Rectal smooth muscle tissue (tissue), 1 donor: ENCODE measurements around the gene TLCD1.

Experiments used
- H3K27ac ChIP-seq: one replicate; pipeline ENCODE4 v1.7.0; 2013; ENCODE audit warnings: low read depth, low read length, inconsistent platforms
- H3K27me3 ChIP-seq: one replicate; pipeline ENCODE4 v1.7.0; 2013; ENCODE audit warnings: low read length; ENCODE audit not compliant: control insufficient read depth, insufficient read depth
- H3K36me3 ChIP-seq: one replicate; pipeline ENCODE4 v1.7.0; 2013; ENCODE audit warnings: low read length; ENCODE audit not compliant: control insufficient read depth, insufficient read depth
- H3K4me1 ChIP-seq: one replicate; pipeline ENCODE4 v1.7.0; 2013; ENCODE audit warnings: low read length; ENCODE audit not compliant: control insufficient read depth, insufficient read depth
- H3K4me3 ChIP-seq: one replicate; pipeline ENCODE4 v1.7.0; 2013; ENCODE audit warnings: low read length
- H3K9ac ChIP-seq: one replicate; pipeline ENCODE4 v1.7.0; 2013; ENCODE audit warnings: low read length

TLCD1 gene

DNA sequence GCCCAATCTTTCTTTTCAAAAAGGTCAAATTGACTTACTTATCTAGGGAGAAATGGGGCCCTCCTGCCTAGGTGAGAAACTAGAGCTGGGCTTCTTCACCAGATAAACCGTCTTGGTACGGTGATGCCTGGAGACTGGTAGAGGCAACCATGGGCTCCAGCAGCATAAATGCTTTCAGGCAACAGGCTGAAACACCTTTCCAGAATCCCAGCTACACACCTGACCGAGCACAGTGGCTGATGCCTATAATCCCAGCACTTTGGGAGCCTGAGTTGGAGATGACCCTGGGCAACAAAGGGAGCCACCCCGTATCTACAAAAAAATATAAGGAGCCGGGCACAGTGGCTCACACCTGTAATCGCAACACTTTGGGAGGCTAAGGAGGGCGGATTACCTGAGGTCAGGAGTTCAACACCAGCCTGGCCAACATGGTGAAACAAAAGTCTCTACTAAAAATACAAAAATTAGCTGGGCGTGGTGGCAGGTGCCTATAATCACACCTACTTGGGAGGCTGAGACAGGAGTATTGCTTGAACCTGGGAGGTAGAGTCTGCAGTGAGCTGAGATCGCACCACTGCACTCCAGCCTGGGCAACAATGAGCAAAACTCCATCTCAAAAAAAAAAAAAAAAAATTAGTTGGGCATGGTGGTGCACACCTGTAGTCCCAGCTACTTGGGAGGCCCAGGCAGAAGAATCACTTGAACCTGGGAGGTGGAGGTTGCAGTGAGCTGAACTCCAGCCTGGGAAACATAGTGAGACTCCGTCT is 25.8 kb upstream of the TLCD1 start:
- Histone ChIP-seq H3K9ac (no peak overlapping the region), H3K27ac (no peak overlapping the region), H3K27me3 (no peaks in the 10 kb centered on the region), H3K4me1 (no peaks in the 10 kb centered on the region), H3K4me3 (no peak overlapping the region), H3K36me3 (peaks cover 29% of the 10 kb centered on the region)

DNA sequence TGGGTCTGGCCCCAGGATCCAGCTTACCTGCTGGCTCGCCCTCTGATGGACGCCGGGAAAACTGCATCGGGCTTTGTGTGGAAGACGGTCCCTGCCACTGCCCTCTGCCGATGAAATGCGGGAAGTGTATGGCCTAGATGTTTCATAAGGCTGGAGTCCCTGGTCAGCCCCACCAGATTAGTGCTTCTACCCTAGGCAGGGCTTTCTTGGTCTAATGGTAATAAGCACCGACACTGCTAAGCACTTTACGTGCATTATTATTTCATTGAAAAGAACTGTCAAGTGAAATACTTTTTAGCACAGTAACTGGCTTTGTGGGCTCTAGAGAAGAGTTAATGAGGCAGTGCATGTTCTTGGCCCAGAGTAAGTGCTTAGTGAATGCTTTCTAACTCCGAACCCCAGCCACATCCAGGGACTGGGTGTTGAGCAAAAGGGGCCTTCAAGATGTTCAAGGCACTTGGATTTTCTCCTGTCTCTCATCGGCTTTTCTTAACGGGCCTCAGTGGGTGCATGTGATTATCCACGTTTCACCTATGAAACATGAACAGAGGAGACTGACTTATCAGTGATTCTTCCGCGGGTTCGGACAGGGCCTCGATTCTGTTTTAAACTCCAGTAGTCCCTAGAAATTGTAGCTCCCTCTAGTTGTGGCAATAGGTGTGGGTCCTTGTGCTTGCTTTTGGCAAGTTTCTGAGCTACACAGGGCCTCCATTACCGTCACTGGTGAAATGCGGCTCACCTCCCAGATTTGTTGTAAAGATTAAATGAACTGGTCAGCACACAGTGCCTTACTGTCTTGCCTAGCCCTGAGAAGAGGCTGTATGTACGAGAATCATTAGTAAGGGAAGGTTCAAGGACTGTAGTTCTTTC is 24.4 kb upstream of the TLCD1 start:
- peaks cover 29% of the 10 kb centered on the region for H3K36me3 ChIP-seq
- H3K27me3 ChIP-seq: no peaks in the 10 kb centered on the region
- no peak overlapping the region for H3K9ac ChIP-seq
- H3K27ac ChIP-seq: no peak overlapping the region
- H3K4me1 ChIP-seq: peaks cover 2% of the 10 kb centered on the region
- H3K4me3 ChIP-seq: no peak overlapping the region

DNA sequence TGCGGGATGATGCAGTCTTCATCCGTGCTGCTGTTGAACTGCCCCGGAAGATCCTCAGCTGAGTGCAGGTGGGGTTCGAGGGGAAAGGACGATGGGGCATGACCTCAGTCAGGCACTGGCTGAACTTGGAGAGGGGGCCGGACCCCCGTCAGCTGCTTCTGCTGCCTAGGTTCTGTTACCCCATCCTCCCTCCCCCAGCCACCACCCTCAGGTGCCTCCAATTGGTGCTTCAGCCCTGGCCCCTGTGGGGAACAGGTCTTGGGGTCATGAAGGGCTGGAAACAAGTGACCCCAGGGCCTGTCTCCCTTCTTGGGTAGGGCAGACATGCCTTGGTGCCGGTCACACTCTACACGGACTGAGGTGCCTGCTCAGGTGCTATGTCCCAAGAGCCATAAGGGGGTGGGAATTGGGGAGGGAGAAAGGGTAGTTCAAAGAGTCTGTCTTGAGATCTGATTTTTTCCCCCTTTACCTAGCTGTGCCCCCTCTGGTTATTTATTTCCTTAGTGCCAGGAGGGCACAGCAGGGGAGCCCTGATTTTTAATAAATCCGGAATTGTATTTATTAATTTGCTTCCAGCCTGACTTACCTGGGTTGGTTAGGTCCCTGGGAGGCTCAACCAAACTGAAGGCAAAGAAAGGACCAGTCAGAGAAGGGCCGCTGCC is 23.6 kb upstream of the TLCD1 start:
- H3K27me3 ChIP-seq: no peaks in the 10 kb centered on the region
- H3K4me1 ChIP-seq: peaks cover 4% of the 10 kb centered on the region
- H3K9ac ChIP-seq: no peak overlapping the region
- H3K36me3 ChIP-seq: peaks cover 29% of the 10 kb centered on the region
- H3K27ac ChIP-seq: no peak overlapping the region
- H3K4me3 ChIP-seq: no peak overlapping the region

DNA sequence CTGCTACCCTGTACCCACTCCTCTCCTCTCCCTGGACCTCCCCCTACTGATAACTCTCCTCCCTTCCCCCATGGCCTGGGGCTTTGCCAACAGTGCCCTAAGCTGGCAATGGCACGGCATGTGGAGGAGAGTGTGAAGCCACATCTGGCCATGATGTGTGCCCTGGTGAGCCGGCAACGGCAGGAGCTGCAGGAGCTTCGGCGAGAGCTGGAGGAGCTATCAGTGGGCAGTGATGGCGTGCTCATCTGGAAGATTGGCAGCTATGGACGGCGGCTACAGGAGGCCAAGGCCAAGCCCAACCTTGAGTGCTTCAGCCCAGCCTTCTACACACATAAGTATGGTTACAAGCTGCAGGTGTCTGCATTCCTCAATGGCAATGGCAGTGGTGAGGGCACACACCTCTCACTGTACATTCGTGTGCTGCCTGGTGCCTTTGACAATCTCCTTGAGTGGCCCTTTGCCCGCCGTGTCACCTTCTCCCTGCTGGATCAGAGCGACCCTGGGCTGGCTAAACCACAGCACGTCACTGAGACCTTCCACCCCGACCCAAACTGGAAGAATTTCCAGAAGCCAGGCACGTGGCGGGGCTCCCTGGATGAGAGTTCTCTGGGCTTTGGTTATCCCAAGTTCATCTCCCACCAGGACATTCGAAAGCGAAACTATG is 23.0 kb upstream of the TLCD1 start:
- Histone ChIP-seq H3K36me3 (peaks cover 29% of the 10 kb centered on the region), H3K4me1 (peaks cover 8% of the 10 kb centered on the region), H3K27ac (no peak overlapping the region), H3K9ac (no peak overlapping the region), H3K27me3 (no peaks in the 10 kb centered on the region), H3K4me3 (no peak overlapping the region)

DNA sequence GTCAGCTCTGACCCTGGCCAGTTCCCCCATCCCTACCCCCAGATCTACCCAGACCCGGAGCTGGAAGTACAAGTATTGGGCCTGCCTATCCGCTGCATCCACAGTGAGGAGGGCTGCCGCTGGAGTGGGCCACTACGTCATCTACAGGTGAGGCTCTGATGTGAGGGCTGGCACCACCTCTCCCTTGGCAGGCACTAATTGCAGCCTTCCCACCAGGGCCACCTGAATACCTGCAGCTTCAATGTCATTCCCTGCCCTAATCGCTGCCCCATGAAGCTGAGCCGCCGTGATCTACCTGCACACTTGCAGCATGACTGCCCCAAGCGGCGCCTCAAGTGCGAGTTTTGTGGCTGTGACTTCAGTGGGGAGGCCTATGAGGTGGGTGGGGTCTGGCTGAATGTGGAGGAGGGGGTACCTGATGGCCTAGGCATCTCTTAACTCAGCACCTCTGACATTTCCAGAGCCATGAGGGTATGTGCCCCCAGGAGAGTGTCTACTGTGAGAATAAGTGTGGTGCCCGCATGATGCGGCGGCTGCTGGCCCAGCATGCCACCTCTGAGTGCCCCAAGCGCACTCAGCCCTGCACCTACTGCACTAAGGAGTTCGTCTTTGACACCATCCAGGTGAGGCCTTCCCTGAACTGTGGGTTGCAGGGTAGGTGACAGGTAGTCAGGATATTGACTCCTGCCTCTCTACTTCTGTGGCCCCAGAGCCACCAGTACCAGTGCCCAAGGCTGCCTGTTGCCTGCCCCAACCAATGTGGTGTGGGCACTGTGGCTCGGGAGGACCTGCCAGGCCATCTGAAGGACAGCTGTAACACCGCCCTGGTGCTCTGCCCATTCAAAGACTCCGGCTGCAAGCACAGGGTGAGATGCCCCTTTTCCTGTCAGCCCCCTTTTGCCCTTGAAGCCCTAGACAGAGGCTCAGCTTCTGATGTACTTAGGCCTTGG is 22.0 kb upstream of the TLCD1 start:
- H3K9ac ChIP-seq: no peak overlapping the region
- no peaks in the 10 kb centered on the region for H3K27me3 ChIP-seq
- H3K36me3 ChIP-seq: peaks cover 29% of the 10 kb centered on the region
- no peak overlapping the region for H3K27ac ChIP-seq
- peaks cover 12% of the 10 kb centered on the region for H3K4me1 ChIP-seq
- H3K4me3 ChIP-seq: no peak overlapping the region

DNA sequence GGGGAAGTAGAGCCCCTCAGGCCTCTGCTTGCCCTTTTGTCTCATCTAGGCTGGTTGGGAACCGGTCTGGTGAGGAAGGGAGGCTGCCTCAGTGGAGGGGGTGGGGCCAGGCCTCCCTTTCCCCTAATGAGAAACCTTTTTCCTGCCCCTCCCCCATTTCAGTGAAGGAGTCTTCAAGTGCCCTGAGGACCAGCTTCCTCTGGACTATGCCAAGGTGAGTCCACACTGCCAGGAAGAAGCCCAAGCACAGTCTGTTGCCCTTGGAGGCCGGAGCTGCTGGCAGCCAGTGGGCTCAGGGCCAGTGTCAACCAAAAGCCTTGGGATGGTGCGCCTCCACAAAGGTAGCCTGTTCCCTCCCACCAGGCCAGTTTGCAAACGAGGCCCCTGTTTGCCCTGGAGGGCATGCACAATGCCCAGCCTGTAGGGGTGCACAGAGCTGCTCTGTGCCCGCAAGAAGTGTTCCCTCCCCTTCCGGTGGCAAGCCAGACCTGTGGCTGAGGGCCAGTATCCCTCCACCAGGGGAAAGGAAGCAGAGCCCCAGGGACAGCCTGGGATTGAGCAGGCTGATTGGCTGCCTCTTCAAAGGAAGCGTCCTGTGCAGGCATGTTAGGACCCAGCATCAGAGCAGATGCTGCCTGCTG is 21.1 kb upstream of the TLCD1 start:
- Histone ChIP-seq H3K4me3 (peak overlapping the region; percentile 34), H3K27me3 (no peaks in the 10 kb centered on the region), H3K27ac (no peak overlapping the region), H3K36me3 (peaks cover 25% of the 10 kb centered on the region), H3K9ac (no peak overlapping the region), H3K4me1 (peaks cover 13% of the 10 kb centered on the region)

DNA sequence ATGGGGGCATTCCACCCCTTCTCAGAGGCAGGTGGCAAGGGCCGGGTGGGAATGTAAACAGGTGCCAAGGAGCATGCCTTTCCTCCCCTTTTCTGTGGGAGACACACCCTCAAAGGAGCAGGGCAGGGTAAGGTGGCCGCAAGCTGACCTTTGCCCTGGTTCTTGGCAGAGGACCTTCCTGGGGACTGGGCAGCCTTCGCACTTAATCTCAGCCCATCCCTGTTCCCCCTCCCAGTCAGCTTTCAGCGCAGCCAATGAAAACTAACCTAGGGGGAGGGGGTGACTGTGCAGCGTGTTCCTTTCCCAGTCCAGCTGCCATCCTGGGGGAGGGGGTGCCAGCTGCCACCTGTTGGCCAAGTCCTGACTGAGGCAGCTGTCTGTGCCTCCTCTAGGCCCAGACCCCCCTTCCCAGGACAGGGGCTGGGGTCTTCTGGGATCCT is 20.6 kb upstream of the TLCD1 start:
- peak overlapping the region; percentile 84 for H3K4me3 ChIP-seq
- peak overlapping the region; percentile 15 for H3K27ac ChIP-seq
- H3K9ac ChIP-seq: no peak overlapping the region
- peaks cover 13% of the 10 kb centered on the region for H3K4me1 ChIP-seq
- H3K27me3 ChIP-seq: no peaks in the 10 kb centered on the region
- H3K36me3 ChIP-seq: peaks cover 25% of the 10 kb centered on the region

DNA sequence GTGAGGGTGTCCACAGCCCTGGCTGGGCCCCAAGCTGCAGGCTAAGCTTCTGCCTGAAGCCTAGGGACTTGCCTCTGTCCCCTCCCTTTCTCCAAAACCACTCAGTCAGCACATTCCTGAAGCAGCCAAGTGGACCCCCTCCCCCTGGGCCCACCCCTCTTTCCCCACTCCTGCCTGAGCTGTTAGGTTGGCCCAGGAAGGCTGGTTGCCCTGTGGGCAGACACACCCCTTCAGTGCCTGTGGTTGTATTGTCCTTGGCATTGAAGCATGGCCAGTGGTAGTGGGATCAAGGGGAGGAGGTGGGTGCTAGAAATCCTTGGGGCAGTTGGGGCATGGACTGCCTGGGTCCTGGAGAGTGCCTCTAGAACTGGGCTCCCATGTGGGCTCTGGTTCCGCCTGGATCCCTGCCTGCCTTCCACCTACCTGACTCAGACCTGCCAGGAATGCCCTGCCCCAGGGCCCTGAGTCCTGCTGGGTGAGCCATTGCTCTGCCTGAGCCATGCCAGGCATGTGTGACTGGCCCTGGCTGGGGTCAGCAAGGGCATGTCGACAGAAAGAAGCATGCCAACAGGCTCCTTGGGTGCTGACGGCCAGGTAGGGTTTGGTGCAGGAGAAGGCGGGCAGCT is 19.9 kb upstream of the TLCD1 start:
- H3K36me3 ChIP-seq: peaks cover 25% of the 10 kb centered on the region
- H3K27me3 ChIP-seq: no peaks in the 10 kb centered on the region
- H3K4me1 ChIP-seq: peaks cover 13% of the 10 kb centered on the region
- H3K27ac ChIP-seq: peak overlapping the region; percentile 15
- H3K4me3 ChIP-seq: peak overlapping the region; percentile 84
- no peak overlapping the region for H3K9ac ChIP-seq

DNA sequence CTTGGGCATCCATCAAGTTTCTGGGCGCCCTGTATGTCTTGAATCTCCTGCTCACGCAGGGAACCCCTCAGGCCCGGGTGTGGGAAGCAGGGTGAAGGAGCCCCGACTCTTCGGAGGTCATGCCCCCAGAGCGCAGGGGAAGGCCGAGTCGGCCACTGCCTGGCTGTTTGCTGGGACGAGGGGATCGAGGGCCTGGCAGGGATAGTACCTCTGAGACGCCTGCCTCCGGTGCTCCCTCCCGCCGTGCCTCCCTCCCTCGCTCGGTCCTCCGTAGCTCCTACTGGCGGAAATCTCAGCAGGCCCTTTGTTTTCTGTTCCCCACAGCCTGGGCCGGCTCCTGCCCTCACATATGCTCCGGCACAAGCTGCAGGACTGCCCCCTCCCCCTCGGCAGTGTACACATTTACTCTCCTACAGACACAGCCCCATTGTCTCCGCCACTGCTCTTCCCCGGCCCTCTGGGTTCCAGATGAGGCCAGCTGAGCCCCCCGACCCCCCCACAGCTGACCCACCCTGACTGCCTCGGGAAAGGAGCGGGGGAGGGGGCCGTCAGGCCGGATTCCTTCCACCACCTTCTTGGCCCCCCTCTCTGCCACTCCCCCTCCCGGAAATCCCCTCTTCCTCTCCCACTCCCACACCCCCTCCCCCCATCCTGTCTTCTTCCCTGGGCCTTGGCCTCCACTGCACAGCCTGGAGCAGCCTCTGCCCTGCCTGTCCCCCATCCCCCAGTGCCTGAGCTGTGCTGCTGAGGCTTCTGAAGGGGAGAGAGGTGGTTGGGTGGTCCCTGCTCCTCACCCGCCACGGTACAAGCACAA is 19.1 kb upstream of the TLCD1 start:
- peaks cover 22% of the 10 kb centered on the region for H3K36me3 ChIP-seq
- H3K4me1 ChIP-seq: peaks cover 13% of the 10 kb centered on the region
- H3K9ac ChIP-seq: peak overlapping the region; percentile 51
- H3K27ac ChIP-seq: peak overlapping the region; percentile 16
- no peaks in the 10 kb centered on the region for H3K27me3 ChIP-seq
- peak overlapping the region; percentile 84 for H3K4me3 ChIP-seq
